ENCODE data around the gene FAM187B. TPM values are rescaled to one million over a fixed set of nuclear protein-coding genes. Genes with fewer than 3 reads are reported as not detected.

Gene FAM187B
- total and polyA plus RNA-seq, 2 of the 8 experiments (the other 6 are each of a cell fraction or from before 2014, with no cell fraction given), result not detected

DNA sequence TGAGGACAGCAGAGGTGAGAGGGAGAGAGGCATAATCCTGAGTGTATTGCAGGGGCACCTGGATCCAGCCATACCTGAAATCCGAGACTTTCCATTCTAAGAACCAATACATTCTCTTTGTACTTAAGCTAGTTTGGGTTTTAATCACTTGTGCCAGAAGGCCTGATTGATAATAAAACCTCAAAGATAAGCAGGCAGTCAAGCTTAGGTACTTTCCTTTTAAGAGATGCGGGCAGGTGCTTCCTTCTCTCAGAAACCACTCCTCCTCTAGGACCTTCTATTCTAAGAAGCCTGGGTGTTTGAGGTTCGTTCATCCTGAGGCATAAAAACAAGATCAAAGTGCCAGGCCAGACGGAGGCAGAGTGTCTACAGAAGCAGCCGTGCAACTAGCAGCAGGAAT lies 22.2 kb downstream of the FAM187B start:
- H3K9ac ChIP-seq (replicated peaks in 1 of 4; ENCODE audit: extremely low read depth in 1 of 4, low read depth in 3 of 4, low read length in 3 of 4), result no peak overlapping the region
- peak overlapping the region; percentile 32; the same call in 1 of the 2 replicates for H2BK15ac ChIP-seq (ENCODE audit: low read length)
- DNase-seq (ENCODE audit: low read depth in 1 of 2, low spot score in 2 of 2), result peak in 1 of 2 experiments; percentile 26
- H3K23ac ChIP-seq (ENCODE audit: insufficient read length), result no peak overlapping the region
- POLR2A ChIA-PET (ENCODE audit: partially characterized antibody), result interaction anchor here (1.0 to 1.7 kb wide), 2 partner anchors 14 to 19 kb away, joined by 3 to 5 read pairs; no protein-coding TSS in a partner anchor
- no peaks in the 10 kb centered on the region; the same call in 1 of the 2 replicates for H3K23me2 ChIP-seq (ENCODE audit: low read depth, low read length)
- no peaks in the 10 kb centered on the region for H3K79me1 ChIP-seq (ENCODE audit: low read depth, low read length)
- no peak overlapping the region for H3K14ac ChIP-seq (ENCODE audit: insufficient read length)
- H2BK5ac ChIP-seq (ENCODE audit: low read depth, low read length), result no peak overlapping the region
- H3K79me2 ChIP-seq (ENCODE audit: control insufficient read depth in 1 of 2, insufficient read depth in 2 of 2, low read length in 2 of 2), result no peaks in the 10 kb centered on the region
- H4K20me1 ChIP-seq (replicated peaks in 1 of 2; ENCODE audit: control insufficient read depth in 1 of 2, insufficient read depth in 2 of 2, low read length in 2 of 2), result no peaks in the 10 kb centered on the region
- no peak overlapping the region for H3K4ac ChIP-seq (replicated peaks; ENCODE audit: insufficient read length, low read depth, low read length)
- WGBS, 2 experiments (ENCODE audit: extremely low coverage in 1 of 2, insufficient coverage in 1 of 2, insufficient read length in 1 of 2, insufficient replicate concordance in 2 of 2, low coverage in 1 of 2, low lambda C conversion rate in 2 of 2, missing lambda C conversion rate in 1 of 2), result 89% methylated on average over 5 of the region's 5 CpGs; no CpG with 5 or more reads in 1 of the 2 experiments
- no peaks in the 10 kb centered on the region for H3K9me3 ChIP-seq (ENCODE audit: insufficient read depth in 2 of 2, low read depth in 1 of 2, low read length in 1 of 2)
- H3K36me3 ChIP-seq (ENCODE audit: control insufficient read depth in 2 of 4, insufficient read depth in 4 of 4, low read length in 3 of 4), result no peaks in the 10 kb centered on the region; a peak in 1 of 8 replicates
- no peak overlapping the region for H3K56ac ChIP-seq (replicated peaks; ENCODE audit: insufficient read length, low read depth, low read length)
- H2BK20ac ChIP-seq (ENCODE audit: low read length), result 0 out of 2 replicates have a peak overlapping the region, but pooled peaks have one; percentile 56
- CTCF ChIA-PET (ENCODE audit: partially characterized antibody), result interaction anchor here (0.7 to 1.5 kb wide), 4 partner anchors 9 to 151 kb away, joined by 3 to 4 read pairs (median 3); partner anchors contain the start of gene FXYD7
- no peak overlapping the region for H4K8ac ChIP-seq (ENCODE audit: extremely low read depth, insufficient read depth, low read length)
- no peak overlapping the region for H2AK5ac ChIP-seq (ENCODE audit: low read depth, low read length)
- TF ChIP-seq TBP (IDR thresholded peaks at IDR 0.05; ENCODE audit: low read depth, low read length) (no peak), KDM1A (IDR thresholded peaks at IDR 0.05; ENCODE audit: borderline replicate concordance, low read length) (peak; percentile 80), TAF7 (optimal IDR thresholded peaks at IDR 0.05; ENCODE audit: borderline replicate concordance, low read depth, low read length) (no peak), NANOG (IDR thresholded peaks at IDR 0.05; ENCODE audit: insufficient read depth, low read depth, low read length, poor library complexity, severe bottlenecking) (no peak), SIN3A (conservative IDR thresholded peaks at IDR 0.05 in 1 of 2, IDR thresholded peaks at IDR 0.05 in 1 of 2; ENCODE audit: low read depth in 1 of 2, low read length in 2 of 2) (no peak), POLR2A (IDR thresholded peaks at IDR 0.05; ENCODE audit: control extremely low read depth in 1 of 2, low read depth in 2 of 2, low read length in 2 of 2) (no peak)
- TF ChIP-seq, protein P1, sequence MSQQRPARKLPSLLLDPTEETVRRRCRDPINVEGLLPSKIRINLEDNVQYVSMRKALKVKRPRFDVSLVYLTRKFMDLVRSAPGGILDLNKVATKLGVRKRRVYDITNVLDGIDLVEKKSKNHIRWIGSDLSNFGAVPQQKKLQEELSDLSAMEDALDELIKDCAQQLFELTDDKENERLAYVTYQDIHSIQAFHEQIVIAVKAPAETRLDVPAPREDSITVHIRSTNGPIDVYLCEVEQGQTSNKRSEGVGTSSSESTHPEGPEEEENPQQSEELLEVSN (IDR thresholded peaks at IDR 0.05), result no peak
- H3K4me2 ChIP-seq (ENCODE audit: insufficient read depth in 1 of 2, low read depth in 2 of 2, low read length in 2 of 2), result no peak overlapping the region
- no peaks in the 10 kb centered on the region for H3K27me3 ChIP-seq (replicated peaks in 1 of 4; ENCODE audit: control insufficient read depth in 3 of 4, extremely low read depth in 1 of 4, insufficient read depth in 3 of 4, low read length in 3 of 4)
- H2BK120ac ChIP-seq (replicated peaks; ENCODE audit: low read depth, low read length), result no peak overlapping the region
- no peak overlapping the region for H2AFZ ChIP-seq (ENCODE audit: low read length)
- H2BK12ac ChIP-seq (ENCODE audit: low read depth, low read length), result peak overlapping the region; percentile 62; the same call in 1 of the 2 replicates
- no peak overlapping the region for H3K4me3 ChIP-seq (ENCODE audit: extremely low read depth in 1 of 4, insufficient read depth in 2 of 4, low read depth in 3 of 4, low read length in 4 of 4)
- no peak for FAIRE-seq
- H4K5ac ChIP-seq (ENCODE audit: insufficient read length, low read depth, low read length), result no peak overlapping the region
- no peak overlapping the region for H4K91ac ChIP-seq (replicated peaks; ENCODE audit: insufficient read length, low read length)
- H3K4me1 ChIP-seq (replicated peaks in 1 of 4; ENCODE audit: control insufficient read depth in 3 of 4, insufficient read depth in 4 of 4, low read length in 3 of 4), result peaks cover 9 to 27% (median 16%) of the 10 kb centered on the region in 4 experiments
- no peak overlapping the region for H3K27ac ChIP-seq (ENCODE audit: low read depth, low read length)
- no peak overlapping the region for H3K18ac ChIP-seq (ENCODE audit: extremely low read depth, low read length)
